ENCODE data around the gene PYGL.
"Not testable (repeated sequence)": the region's sequence is repeated elsewhere in the genome, so short reads cannot be mapped to it uniquely, and the experiment has no call there.

PYGL gene

GRCh38 chr14:50924843-50925242 is 19.4 kb downstream of the PYGL start:
- DNase-seq, result no peak

DNA sequence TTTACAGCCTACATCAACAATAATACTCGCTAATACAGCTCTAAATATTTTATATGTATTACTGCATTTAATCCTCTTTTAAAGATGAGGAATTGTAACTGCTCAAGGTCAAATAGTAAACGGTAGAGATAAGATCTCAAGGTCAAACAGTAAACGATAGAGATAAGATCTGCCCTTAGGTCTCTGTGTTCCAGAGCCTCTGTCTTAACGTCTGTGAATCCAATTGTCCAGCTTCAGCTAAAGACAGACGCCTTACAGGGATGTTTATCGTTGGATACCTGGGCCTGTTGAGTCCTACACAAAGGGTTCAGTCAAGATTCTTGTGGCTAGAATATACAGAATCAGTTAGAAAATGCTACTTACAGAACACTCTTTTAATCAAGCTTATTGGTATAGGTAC is 20.0 kb downstream of the PYGL start:
- DNase-seq, result no peak

GRCh38 chr14:50922803-50923202 is 21.5 kb downstream of the PYGL start:
- DNase-seq, result no peak

DNA sequence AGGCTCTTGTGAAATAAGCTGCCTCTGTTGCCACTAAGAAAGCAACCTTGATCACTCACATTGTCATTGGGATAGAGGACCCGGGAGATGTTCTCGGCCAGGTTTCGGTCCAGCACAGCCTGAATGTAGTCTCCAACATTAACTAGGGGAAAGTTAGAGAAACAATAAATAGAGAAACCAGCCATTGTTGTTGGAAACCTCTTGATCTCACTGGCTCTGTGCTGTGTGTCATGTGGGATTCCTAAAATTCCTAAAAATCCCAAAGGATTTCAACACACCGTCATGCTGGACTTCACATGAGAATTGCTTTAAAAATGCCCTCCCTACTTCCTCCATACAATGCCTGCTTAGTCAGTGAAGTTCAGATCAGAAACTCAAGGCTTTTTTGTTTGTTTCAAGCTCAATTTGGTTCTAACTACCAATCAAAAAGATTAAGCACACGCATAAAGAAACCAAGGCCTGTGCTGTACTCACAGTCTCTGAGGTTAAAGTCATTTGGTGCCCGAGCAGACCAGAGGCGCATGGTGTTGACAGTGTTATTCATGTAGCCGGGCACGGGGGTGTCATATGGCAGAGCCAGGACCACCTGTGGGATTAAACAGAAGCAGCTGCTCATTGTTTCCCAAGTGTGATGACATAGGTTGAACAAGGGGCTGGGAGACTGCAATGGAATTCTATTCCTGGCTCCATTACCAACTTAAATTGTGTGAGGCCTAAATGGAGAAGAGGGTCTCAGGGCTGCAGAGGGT is 23.6 kb downstream of the PYGL start:
- DNase-seq, result no peak

GRCh38 chr14:50919524-50919923 is 24.8 kb downstream of the PYGL start:
- DNase-seq, result not testable (repeated sequence)

GRCh38 chr14:50917449-50917848 is 26.8 kb downstream of the PYGL start:
- no peak for DNase-seq

- DNase-seq, result no peak
Observed at GRCh38 chr14:50910495-50911420, 33.5 kb downstream of the PYGL start.

DNA sequence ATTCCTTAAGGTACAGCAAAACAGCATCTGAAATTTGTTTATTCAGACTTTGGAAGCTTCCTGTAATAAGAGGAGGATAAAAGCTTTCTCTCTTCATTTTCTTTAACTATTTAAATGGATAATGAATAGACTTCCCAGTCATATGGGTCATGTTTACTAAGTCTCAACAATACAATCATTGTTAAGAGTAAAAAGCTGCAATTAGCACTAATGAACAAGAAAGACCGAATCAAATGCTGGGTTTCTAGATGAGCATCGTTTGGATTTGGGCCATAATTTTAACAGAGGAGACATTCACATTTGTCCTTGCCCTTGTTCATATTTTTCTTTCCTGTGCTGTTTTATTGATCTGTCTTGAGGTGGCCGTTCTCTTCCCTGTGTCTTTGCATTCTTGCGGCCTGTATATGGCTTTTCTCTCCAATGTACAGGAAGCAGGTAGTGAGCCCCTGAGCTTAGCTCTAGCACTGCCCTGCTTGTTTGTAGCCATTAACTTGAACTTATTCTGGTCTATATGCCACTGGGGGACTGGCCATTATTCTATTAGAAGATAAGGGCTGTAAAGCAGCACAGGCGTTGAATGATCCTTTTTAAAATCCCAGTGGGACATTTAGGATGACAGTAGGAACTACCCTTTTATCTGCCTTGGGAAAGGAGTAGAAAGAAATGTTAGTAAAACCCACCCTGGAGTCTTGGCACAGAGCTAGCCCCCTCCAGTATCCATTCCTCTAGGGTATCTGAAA is 37.8 kb downstream of the PYGL start:
- DNase-seq, result no peak

GRCh38 chr14:50904719-50905118 is 39.6 kb downstream of the PYGL start:
- DNase-seq, result no peak

DNA sequence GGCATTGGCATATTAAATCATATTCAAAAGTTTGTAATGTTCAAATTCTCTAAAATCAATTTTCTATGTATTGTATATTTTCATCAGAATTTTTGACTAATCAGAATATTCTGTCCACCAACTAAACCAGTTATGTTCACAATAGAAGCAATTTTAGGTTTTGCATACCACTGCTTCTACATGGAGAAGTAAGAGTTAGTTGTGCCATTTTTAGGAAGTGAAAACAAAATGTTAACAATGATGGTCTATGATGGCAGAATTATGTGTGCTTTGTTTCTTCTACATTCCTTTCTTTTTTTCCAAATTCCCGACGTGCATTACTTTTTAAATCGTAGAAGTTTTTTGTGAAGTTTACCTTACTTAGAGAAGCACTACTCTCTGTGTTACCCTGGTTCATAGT is 42.9 kb downstream of the PYGL start:
- DNase-seq, result no peak

DNA sequence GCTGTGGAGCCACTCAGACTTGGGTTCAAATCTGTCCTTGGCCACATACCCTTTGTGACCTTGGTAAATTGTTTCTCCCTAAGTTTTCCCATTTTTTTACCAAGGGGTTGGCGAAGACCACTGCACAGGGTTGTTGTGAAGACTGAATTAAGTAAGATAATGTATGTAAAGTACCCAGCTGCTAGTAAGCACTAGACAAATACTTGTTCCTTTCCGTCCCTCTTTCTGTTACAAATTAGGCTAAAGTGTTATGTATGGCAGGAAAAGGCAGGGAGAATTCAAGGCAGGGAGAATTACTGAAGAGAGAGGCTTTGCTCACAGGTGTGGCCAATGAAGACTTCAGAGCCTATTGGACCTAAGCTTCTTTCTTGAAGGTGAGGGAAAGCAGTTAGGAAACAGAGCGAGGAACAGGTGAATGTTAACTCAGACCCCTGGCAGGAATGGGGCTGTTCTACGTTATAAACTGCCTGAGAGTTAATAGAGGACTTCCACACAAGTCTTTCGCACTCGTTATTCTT is 46.6 kb downstream of the PYGL start:
- DNase-seq, result no peak

DNA sequence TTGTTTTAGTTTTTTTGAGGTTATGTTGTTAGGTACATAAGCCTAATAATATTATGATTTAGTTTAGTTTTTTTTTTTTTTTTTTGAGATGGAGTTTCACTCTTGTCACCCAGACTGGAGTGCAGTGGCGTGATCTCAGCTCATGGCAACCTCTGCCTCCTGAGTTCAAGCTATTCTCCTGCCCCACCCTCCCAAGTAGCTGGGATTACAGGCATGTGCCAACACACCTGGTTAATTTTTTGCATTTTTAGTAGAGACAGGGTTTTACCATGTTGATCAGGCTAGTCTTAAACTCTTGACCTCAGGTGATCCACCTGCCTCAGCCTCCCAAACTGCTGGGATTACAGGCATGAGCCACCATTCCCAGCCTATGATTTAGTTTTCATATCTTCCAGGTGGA is 47.3 kb downstream of the PYGL start:
- DNase-seq, result not testable (repeated sequence)

DNA sequence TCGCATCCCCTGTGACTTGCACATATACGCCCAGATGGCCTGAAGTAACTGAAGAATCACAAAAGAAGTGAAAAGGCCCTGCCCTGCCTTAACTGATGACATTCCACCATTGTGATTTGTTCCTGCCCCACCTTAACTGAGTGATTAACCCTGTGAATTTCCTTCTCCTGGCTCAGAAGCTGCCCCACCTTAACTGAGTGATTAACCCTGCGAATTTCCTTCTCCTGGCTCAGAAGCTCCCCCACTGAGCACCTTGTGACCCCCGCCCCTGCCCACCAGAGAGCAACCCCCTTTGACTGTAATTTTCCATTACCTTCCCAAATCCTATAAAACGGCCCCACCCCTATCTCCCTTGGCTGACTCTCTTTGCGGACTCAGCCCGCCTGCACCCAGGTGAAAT is 47.9 kb downstream of the PYGL start:
- DNase-seq, result not testable (repeated sequence)

GRCh38 chr14:50892255-50892654 is 52.0 kb downstream of the PYGL start:
- DNase-seq, result no peak

- DNase-seq, result no peak
Observed at GRCh38 chr14:50887476-50887875, 56.8 kb downstream of the PYGL start.

- no peak for DNase-seq
Observed at GRCh38 chr14:50883827-50884197, 60.5 kb downstream of the PYGL start.

GRCh38 chr14:50882932-50883826 is 61.1 kb downstream of the PYGL start:
- no peak for DNase-seq

DNA sequence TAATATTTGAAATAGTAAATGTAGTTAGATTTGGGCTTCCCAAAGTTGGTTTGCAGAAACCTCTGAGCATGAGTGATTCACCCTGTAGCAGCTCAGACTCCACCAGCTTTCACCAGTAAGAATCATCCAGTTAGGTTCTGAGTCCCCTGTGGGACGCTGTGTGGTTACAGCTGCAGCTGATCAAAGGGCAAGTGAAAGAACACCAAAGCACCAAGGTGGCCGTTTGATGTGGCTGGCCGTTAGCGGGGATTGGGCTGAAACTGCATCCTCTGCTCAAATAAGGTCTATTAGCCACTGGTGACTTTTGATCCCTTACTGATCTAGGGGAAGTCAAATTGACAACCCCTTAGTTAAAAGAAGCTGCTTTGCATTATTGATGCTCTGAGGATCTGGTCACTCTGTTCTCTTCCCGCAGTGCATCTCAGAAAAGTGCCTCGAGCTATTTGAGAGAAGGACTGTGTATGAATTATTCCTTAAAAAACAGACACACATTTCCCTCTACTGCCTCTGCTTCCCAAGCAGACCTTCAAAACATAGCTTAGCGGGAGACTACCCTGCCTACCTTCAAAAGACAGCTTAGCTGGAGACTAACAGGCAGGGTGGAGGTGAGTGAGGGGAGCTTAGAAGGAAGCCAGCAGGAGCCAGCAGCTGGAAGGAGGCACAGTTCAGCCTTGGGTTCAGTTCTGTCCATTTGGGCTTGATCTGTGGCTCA is 68.8 kb downstream of the PYGL start:
- peak; percentile 78 for DNase-seq

DNA sequence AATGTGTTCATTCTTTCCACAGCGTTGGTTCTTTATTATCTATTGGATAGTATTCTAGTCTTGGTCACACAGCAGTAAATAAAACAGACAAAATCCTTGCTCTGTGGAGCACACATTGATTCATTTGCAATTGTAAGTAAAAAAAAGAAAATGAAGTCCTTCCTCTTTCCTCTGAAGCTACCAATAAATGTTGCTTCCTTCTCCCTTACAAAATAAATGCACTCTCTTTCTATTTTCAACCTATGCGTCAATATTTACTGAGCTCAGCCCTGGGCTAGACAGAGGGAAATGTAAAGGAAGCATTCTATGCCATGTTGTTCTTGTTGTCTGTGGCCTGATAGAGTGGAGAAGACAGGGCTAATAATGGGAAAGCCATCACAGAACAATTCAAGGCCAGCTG is 69.5 kb downstream of the PYGL start:
- no peak for DNase-seq

DNA sequence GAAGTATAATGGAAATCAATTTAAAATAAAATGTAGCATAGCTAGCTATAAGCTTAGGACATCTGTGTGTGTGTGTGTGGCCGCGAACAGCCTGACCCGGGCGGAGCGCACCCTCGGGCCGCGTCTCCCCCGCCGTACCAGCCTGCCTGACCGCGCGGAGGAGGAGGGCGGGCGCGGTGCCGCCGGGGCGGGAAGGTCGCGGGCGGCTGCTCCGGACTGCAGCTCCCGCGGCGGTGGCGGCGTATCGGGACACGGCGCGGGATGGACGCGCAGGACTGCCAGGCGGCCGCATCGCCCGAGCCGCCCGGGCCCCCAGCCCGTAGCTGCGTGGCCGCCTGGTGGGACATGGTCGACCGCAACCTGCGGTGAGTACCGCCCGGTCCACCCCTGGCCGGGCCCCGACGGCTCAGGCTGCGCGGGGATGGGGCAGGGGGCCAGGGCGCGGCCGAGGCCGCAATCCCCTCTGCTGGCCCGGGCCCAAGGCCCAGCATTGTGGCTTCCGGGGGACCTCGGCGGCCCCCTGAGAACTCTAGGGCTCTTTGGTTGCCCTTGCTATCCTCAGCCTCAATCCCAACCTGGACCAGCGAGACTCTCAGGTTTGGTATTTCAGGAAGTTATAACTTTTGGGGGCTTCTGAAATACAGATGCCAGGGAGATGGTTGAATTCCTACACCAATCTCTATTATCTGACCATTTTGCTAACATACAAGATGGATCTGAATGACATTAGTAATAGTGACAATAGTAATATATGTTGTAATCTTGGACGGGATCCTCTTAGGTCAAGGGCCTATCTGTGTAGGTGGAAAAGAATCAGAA is 72.2 kb downstream of the PYGL start, which contains the start of gene ABHD12B:
Gene ABHD12B (plus strand): TSS at position 140 of the 819 bp plus-strand sequence. CDS start 122 bp downstream, at position 262.
- no peak for DNase-seq
